Liver (tissue), 9 donors: Measurements from ENCODE around the gene FAM110D. TPM values are rescaled to one million over a fixed set of nuclear protein-coding genes. Genes with fewer than 3 reads are reported as not detected.

Source experiments
- DNase-seq: peaks from one replicate; pipeline ENCODE4 v3.0.0-alpha.2; 2017; ENCODE audit warnings: low spot score
- H3K27ac ChIP-seq, 2 donors: one replicate each; pipeline ENCODE4 v1.7.0; 2013; ENCODE audit warnings: inconsistent platforms in 2 of 2, low read length in 2 of 2, control low read depth in 1 of 2, low read depth in 1 of 2, mild to moderate bottlenecking in 1 of 2
- H3K27me3 ChIP-seq, 4 donors: one replicate each; pipeline versions ENCODE4 v1.6.1 to v1.7.0; 2013; ENCODE audit warnings: low read length in 3 of 4, inconsistent platforms in 1 of 4, mild to moderate bottlenecking in 1 of 4, moderate library complexity in 1 of 4; ENCODE audit not compliant: control insufficient read depth in 4 of 4, insufficient read depth in 4 of 4
- H3K36me3 ChIP-seq, 4 donors: one replicate each; pipeline versions ENCODE4 v1.6.1 to v1.7.0; 2013; ENCODE audit warnings: low read length in 3 of 4, mild to moderate bottlenecking in 3 of 4, low read depth in 1 of 4, moderate library complexity in 1 of 4; ENCODE audit not compliant: control insufficient read depth in 4 of 4, insufficient read depth in 3 of 4
- H3K4me1 ChIP-seq, 4 donors: one replicate each; pipeline versions ENCODE4 v1.6.1 to v1.7.0; 2013; ENCODE audit warnings: low read length in 3 of 4, mild to moderate bottlenecking in 3 of 4, moderate library complexity in 1 of 4; ENCODE audit not compliant: control insufficient read depth in 4 of 4, insufficient read depth in 4 of 4
- H3K4me3 ChIP-seq, 3 donors: one replicate each; pipeline versions ENCODE4 v1.6.1 to v1.7.0; 2013; ENCODE audit warnings: low read length in 3 of 3, control low read depth in 1 of 3, low read depth in 1 of 3, mild to moderate bottlenecking in 1 of 3
- H3K9ac ChIP-seq, 2 donors: one replicate each; pipeline ENCODE4 v1.7.0; 2013; ENCODE audit warnings: low read length in 2 of 2, mild to moderate bottlenecking in 2 of 2, moderate library complexity in 2 of 2, control low read depth in 1 of 2, low read depth in 1 of 2
- H3K9me3 ChIP-seq, 4 donors: one replicate each; pipeline versions ENCODE4 v1.6.1 to v1.7.0; 2013; ENCODE audit warnings: low read length in 3 of 4; ENCODE audit not compliant: control insufficient read depth in 4 of 4
- ATF3 ChIP-seq: IDR thresholded peaks from 2 replicates; pipeline ENCODE4 v1.6.1; 2016; ENCODE audit warnings: antibody characterized with exemption
- EGR1 ChIP-seq, 2 donors: IDR thresholded peaks; 2 replicates each; pipeline ENCODE4 v1.6.1; 2016 to 2018; ENCODE audit warnings: antibody characterized with exemption in 2 of 2, low read depth in 2 of 2
- FOXA2 ChIP-seq: IDR thresholded peaks from 2 replicates; pipeline ENCODE4 v1.6.1; 2016; ENCODE audit warnings: antibody characterized with exemption
- GABPA ChIP-seq, 2 donors: IDR thresholded peaks in 1 of 2; conservative IDR thresholded peaks in 1 of 2; 2 replicates each; pipeline ENCODE4 v1.6.1; 2016; ENCODE audit warnings: antibody characterized with exemption in 2 of 2, mild to moderate bottlenecking in 1 of 2, moderate library complexity in 1 of 2
- HNF4G ChIP-seq: IDR thresholded peaks from 2 replicates; pipeline ENCODE4 v1.6.1; 2016; ENCODE audit warnings: antibody characterized with exemption
- JUND ChIP-seq, 2 donors: IDR thresholded peaks; 2 replicates each; pipeline ENCODE4 v1.6.1; 2016; ENCODE audit warnings: antibody characterized with exemption in 2 of 2
- RAD21 ChIP-seq, 2 donors: IDR thresholded peaks; 2 replicates each; pipeline ENCODE4 v1.6.1; 2016; ENCODE audit warnings: antibody characterized with exemption in 2 of 2, mild to moderate bottlenecking in 2 of 2
- REST ChIP-seq: IDR thresholded peaks from 2 replicates; pipeline ENCODE4 v1.6.1; 2016; ENCODE audit warnings: antibody characterized with exemption, mild to moderate bottlenecking
- RXRA ChIP-seq, 2 donors: IDR thresholded peaks; 2 replicates each; pipeline ENCODE4 v1.6.1; 2017 to 2018; ENCODE audit warnings: antibody characterized with exemption in 2 of 2, mild to moderate bottlenecking in 1 of 2
- SP1 ChIP-seq: IDR thresholded peaks from 2 replicates; pipeline ENCODE4 v1.6.1; 2018; ENCODE audit warnings: antibody characterized with exemption, mild to moderate bottlenecking
- TAF1 ChIP-seq: conservative IDR thresholded peaks from 2 replicates; pipeline ENCODE4 v1.6.1; 2016; ENCODE audit warnings: antibody characterized with exemption, mild to moderate bottlenecking
- YY1 ChIP-seq: IDR thresholded peaks from 2 replicates; pipeline ENCODE4 v1.6.1; 2016; ENCODE audit warnings: antibody characterized with exemption, mild to moderate bottlenecking
- WGBS: extraction: QIAGEN DNeasy Blood & Tissue Kit; methylation state at CpG from one replicate; pipeline ENCODE4 v1.1.7; 2013; 5-methylcytosine and 5-hydroxymethylcytosine counted together
- polyA plus RNA-seq, 2 donors: library from polyadenylated mRNA; stranded (reverse) in 1 of 2; unstranded in 1 of 2; fragments of 200-250 nt in 1 of 2; fragments of >200 nt in 1 of 2; fragmentation: Nextera tagmentation in 1 of 2; extraction: Ambion mirVana in 1 of 2; gene quantifications; one replicate each; pipeline versions ENCODE4 v1.2.1 to v1.2.3, GENCODE V29; 2013 to 2015
- total RNA-seq, 2 donors: library from RNA; depleted of rRNA; stranded (reverse); fragments of >200 nt; gene quantifications; one replicate each; pipeline ENCODE4 v1.2.3, GENCODE V29; 2014
- TF ChIP-seq, protein P1 (sequence below): fragments of 150-350 bp; IDR thresholded peaks from 2 replicates; pipeline ENCODE4 v1.5.1; 2017; ENCODE audit warnings: improper control_type of control experiment, low read depth, low read length; ENCODE audit not compliant: missing input control
- TF ChIP-seq, protein P2 (sequence below): IDR thresholded peaks from 2 replicates; pipeline ENCODE4 v1.6.1; 2016; ENCODE audit warnings: antibody characterized with exemption
- donor health status: healthy.
- donor health status: healthy.
- donor health status: healthy.
- donor health status: healthy.
- donor health status: healthy.

Gene FAM110D
- total and polyA plus RNA-seq, 4 donors = 0.10 to 0.50 (median 0.27) TPM

DNA sequence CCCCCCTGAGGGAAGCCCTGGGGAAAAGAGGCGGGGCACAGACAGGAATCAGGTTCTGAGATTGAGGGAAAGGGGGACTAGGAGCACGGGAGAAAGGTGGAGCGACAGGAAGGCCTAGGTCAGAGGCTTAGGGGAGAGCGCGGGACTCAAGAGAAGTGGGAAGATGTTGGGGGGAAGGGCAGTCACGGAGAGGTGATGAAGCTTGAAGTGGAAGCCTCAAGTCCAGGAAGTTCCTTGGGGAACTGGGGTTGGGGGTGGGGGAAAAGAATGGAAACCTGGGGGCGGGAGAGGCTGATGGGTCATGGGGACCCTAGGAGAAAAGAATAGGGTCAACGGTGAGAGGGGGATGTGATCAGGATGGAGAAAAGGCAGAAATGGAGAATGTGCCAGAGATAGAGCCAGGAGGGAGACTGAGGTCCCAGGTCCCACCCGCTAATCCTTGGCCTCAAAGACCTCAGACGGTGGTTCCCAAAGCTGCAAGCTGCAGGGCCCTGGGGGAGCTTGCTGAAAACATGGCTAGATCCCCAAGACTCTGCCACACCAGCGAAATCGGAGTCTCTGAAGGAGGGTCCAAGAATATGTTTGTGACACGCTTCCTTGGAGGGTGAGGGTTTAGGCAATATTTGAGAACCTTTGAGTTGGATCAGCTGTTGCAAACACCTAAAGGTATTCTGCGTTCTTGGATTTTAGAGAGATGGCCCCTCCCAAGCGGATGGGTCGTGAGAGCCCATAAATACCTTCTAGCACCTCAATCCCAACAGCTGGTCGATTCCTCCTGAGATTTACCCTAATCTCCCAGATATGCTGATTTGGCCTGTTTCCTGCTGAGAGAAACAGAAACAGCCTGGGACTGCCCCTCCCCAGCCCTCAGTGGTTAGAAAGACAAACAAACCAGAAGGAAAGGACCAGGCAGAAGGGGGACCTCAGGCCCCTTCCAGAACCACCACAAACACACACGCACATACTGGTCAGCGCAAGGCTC is 6.3 kb downstream of the FAM110D start:
- Histone ChIP-seq H3K27ac (no peak overlapping the region), H3K4me1 (peaks cover 12 to 30% (median 18%) of the 10 kb centered on the region in 4 donors), H3K9me3 (no peaks in the 10 kb centered on the region), H3K4me3 (no peak overlapping the region), H3K9ac (no peak overlapping the region), H3K36me3 (no peaks in the 10 kb centered on the region), H3K27me3 (peaks cover 0 to 2% (median 0%) of the 10 kb centered on the region in 4 donors)
- TF ChIP-seq, protein P1, sequence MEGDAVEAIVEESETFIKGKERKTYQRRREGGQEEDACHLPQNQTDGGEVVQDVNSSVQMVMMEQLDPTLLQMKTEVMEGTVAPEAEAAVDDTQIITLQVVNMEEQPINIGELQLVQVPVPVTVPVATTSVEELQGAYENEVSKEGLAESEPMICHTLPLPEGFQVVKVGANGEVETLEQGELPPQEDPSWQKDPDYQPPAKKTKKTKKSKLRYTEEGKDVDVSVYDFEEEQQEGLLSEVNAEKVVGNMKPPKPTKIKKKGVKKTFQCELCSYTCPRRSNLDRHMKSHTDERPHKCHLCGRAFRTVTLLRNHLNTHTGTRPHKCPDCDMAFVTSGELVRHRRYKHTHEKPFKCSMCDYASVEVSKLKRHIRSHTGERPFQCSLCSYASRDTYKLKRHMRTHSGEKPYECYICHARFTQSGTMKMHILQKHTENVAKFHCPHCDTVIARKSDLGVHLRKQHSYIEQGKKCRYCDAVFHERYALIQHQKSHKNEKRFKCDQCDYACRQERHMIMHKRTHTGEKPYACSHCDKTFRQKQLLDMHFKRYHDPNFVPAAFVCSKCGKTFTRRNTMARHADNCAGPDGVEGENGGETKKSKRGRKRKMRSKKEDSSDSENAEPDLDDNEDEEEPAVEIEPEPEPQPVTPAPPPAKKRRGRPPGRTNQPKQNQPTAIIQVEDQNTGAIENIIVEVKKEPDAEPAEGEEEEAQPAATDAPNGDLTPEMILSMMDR = no peak
- TF ChIP-seq SP1 (no peak), EGR1 (IDR thresholded peaks at IDR 0.05; ENCODE audit: low read depth in 2 of 2) (no peak), REST (no peak), YY1 (no peak), TAF1 (no peak), RXRA (IDR thresholded peaks at IDR 0.05) (no peak), ATF3 (no peak), GABPA (IDR thresholded peaks at IDR 0.05 in 1 of 2, conservative IDR thresholded peaks at IDR 0.05 in 1 of 2) (no peak), RAD21 (IDR thresholded peaks at IDR 0.05) (no peak)
- TF ChIP-seq, protein P2, sequence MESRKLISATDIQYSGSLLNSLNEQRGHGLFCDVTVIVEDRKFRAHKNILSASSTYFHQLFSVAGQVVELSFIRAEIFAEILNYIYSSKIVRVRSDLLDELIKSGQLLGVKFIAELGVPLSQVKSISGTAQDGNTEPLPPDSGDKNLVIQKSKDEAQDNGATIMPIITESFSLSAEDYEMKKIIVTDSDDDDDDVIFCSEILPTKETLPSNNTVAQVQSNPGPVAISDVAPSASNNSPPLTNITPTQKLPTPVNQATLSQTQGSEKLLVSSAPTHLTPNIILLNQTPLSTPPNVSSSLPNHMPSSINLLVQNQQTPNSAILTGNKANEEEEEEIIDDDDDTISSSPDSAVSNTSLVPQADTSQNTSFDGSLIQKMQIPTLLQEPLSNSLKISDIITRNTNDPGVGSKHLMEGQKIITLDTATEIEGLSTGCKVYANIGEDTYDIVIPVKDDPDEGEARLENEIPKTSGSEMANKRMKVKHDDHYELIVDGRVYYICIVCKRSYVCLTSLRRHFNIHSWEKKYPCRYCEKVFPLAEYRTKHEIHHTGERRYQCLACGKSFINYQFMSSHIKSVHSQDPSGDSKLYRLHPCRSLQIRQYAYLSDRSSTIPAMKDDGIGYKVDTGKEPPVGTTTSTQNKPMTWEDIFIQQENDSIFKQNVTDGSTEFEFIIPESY = no peak
- no peak for DNase-seq
- 77% methylated on average over 19 of the region's 19 CpGs for WGBS

- H3K9me3 ChIP-seq = no peaks in the 10 kb centered on the region
- TF ChIP-seq HNF4G = no peak
- TF ChIP-seq YY1 = no peak
- TF ChIP-seq JUND (IDR thresholded peaks at IDR 0.05) = no peak
- TF ChIP-seq FOXA2 = no peak
- TF ChIP-seq RAD21 (IDR thresholded peaks at IDR 0.05) = no peak
- TF ChIP-seq RXRA (IDR thresholded peaks at IDR 0.05) = no peak
- 87% methylated on average over 4 of the region's 4 CpGs for WGBS
- peaks cover 10 to 32% (median 17%) of the 10 kb centered on the region in 4 donors for H3K4me1 ChIP-seq
- no peak overlapping the region for H3K9ac ChIP-seq
- H3K4me3 ChIP-seq = no peak overlapping the region
- no peak overlapping the region for H3K27ac ChIP-seq
- H3K27me3 ChIP-seq = peaks cover 0 to 2% (median 0%) of the 10 kb centered on the region in 4 donors
- no peak for DNase-seq
- H3K36me3 ChIP-seq = no peaks in the 10 kb centered on the region
Measured at GRCh38 chr1:26166719-26167281, 7.9 kb downstream of the FAM110D start.
